ENCODE data around the gene DNAH14.

GRCh38 chr1:225418059-225418458 lies 488.6 kb downstream of the DNAH14 start:
- TF ChIP-seq CTCF (IDR thresholded peaks at IDR 0.05) = no peak
- TF ChIP-seq POLR2A (IDR thresholded peaks at IDR 0.05) = no peak

All from body of pancreas (tissue), 4 donors.